ENCODE data around the gene MXI1. TPM values are rescaled to one million over a fixed set of nuclear protein-coding genes. Genes with fewer than 3 reads are reported as not detected.

Gene MXI1
- total and polyA plus RNA-seq, 12 donors, result 21.4 to 69.8 (median 38.6) TPM

GRCh38 chr10:110220398-110220797, 13.0 kb downstream of the MXI1 start:
- DNase-seq, result peak; percentile 79 to 84 (median 83)
- Histone ChIP-seq H3K27me3 (no peaks in the 10 kb centered on the region), H3K36me3 (replicated peaks in 1 of 2) (no peaks in the 10 kb centered on the region), H3K9me3 (replicated peaks in 1 of 3) (no peaks in the 10 kb centered on the region), H3K4me1 (replicated peaks in 1 of 2) (peaks cover 20 to 44% of the 10 kb centered on the region in 2 donors), H3K4me3 (no peak overlapping the region), H3K27ac (peak overlapping the region; percentile 61 to 95 (median 82))
- intact Hi-C loops (cut with DNase I), result no loop called here
- TF ChIP-seq CTCF (IDR thresholded peaks at IDR 0.05) (no peak), POLR2A (IDR thresholded peaks at IDR 0.05) (peak in 1 of 2 donors; percentile 30)
- WGBS, 4 donors, result 32 to 46% (median 37%) methylated on average over 2 of the region's 2 CpGs

GRCh38 chr10:110221044-110221720, 13.8 kb downstream of the MXI1 start:
- H3K36me3 ChIP-seq (replicated peaks in 1 of 2), result no peaks in the 10 kb centered on the region
- peaks cover 20 to 42% of the 10 kb centered on the region in 2 donors for H3K4me1 ChIP-seq (replicated peaks in 1 of 2)
- peak overlapping the region in 1 of 4 donors; percentile 34 for H3K4me3 ChIP-seq
- WGBS, 4 donors, result 57 to 68% (median 67%) methylated on average over 4 of the region's 4 CpGs
- TF ChIP-seq POLR2A (IDR thresholded peaks at IDR 0.05) (no peak), CTCF (IDR thresholded peaks at IDR 0.05) (no peak)
- DNase-seq, result peak in 1 of 7 donors; percentile 39
- intact Hi-C loops (cut with DNase I), result no loop called here
- no peaks in the 10 kb centered on the region for H3K9me3 ChIP-seq (replicated peaks in 1 of 3)
- no peaks in the 10 kb centered on the region for H3K27me3 ChIP-seq
- H3K27ac ChIP-seq, result peak overlapping the region; percentile 61 to 95 (median 82)

GRCh38 chr10:110221721-110222261, 14.4 kb downstream of the MXI1 start:
- Histone ChIP-seq H3K4me1 (replicated peaks in 1 of 2) (peaks cover 20 to 37% of the 10 kb centered on the region in 2 donors), H3K27me3 (no peaks in the 10 kb centered on the region), H3K36me3 (replicated peaks in 1 of 2) (no peaks in the 10 kb centered on the region), H3K9me3 (replicated peaks in 1 of 3) (no peaks in the 10 kb centered on the region), H3K4me3 (peak overlapping the region in 1 of 4 donors; percentile 34), H3K27ac (peak overlapping the region; percentile 61 to 95 (median 82))
- DNase-seq, result peak; percentile 88 to 95 (median 95)
- 1 to 6% (median 3%) methylated on average over 16 to 20 of the region's 20 CpGs for WGBS, 4 donors
- TF ChIP-seq POLR2A (IDR thresholded peaks at IDR 0.05), result peak; percentile 36 to 91
- peak in 3 of 6 experiments; percentile 19 to 31 (median 27) for TF ChIP-seq CTCF (IDR thresholded peaks at IDR 0.05)
- intact Hi-C loops (cut with DNase I), result no loop called here

GRCh38 chr10:110222641-110223297, 15.4 kb downstream of the MXI1 start:
- no peak overlapping the region for H3K4me3 ChIP-seq
- peak overlapping the region in 4 of 5 donors; percentile 80 to 95 (median 88) for H3K27ac ChIP-seq
- H3K4me1 ChIP-seq (replicated peaks in 1 of 2), result peaks cover 24 to 33% of the 10 kb centered on the region in 2 donors
- no peak for TF ChIP-seq POLR2A (IDR thresholded peaks at IDR 0.05)
- TF ChIP-seq CTCF (IDR thresholded peaks at IDR 0.05), result no peak
- no peaks in the 10 kb centered on the region for H3K36me3 ChIP-seq (replicated peaks in 1 of 2)
- no peaks in the 10 kb centered on the region for H3K9me3 ChIP-seq (replicated peaks in 1 of 3)
- no peaks in the 10 kb centered on the region for H3K27me3 ChIP-seq
- DNase-seq, result no peak
- WGBS, 4 donors, result 95 to 98% (median 96%) methylated on average over 4 of the region's 4 CpGs
- intact Hi-C loops (cut with DNase I), result no loop called here
